ENCODE results near the gene APOD.
"Not testable (repeated sequence)": the region's sequence is repeated elsewhere in the genome, so short reads cannot be mapped to it uniquely, and the experiment has no call there.

Gene APOD

GRCh38 chr3:195583831-195584542 lies at the start of gene APOD:
Gene APOD, minus strand, starts transcription at chr3:195583940. Its CDS starts 4,479 bp downstream, at chr3:195579461.
- Mint-ChIP-seq H3K4me1 (peaks cover 37% of the 10 kb centered on the region), H3K27ac (peak within 1 kb of the TSS in 1 of 2 donors; percentile 36), H3K4me3 (no peak within 1 kb of the TSS), H3K9me3 (no peaks in the 10 kb centered on the region), H3K27me3 (no peaks in the 10 kb centered on the region)
- no peak for ATAC-seq
- no peak for DNase-seq

- not testable (repeated sequence) for H3K27me3 Mint-ChIP-seq, H3K9me3 Mint-ChIP-seq, ATAC-seq, DNase-seq
- H3K4me3 Mint-ChIP-seq = peak overlapping the region; percentile 58 to 84
- peaks cover 45% of the 10 kb centered on the region for H3K4me1 Mint-ChIP-seq
- peak overlapping the region; percentile 95 to 97 for H3K27ac Mint-ChIP-seq
Observed at GRCh38 chr3:195633351-195633750, 49.6 kb upstream of the APOD start.

DNA sequence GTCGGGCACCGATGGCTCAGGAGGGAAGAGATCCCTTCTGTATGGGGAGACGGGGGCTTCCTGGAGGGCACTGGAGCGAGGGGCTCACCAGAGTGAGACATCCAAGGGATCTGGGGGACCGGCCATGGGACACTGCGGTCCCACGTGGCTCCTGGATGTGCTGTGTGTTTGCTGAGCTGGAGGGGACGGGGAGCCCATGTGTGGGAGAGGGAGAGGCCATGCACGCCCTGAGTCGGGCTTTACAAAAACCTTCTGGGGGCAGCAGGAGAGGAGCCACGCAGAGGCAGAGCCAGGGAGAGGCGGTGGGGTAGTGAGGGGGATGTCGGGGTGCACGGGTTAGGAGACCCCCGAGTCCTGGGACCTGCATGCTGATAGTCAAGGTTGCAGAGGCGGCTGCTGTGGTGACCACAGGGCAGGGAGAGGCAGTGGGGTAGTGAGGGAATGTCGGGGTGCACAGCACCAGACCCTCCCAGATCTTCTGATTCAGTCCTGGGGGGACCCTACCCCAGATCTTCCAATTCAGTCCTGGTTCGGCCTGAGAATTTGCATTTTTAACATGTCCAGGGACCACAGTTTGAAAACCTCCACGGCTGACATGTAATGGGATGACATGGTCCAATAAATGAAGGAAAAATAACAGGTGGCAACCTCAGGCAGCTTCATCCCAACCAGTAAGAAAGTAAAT lies 48.9 kb upstream of the APOD start:
- peaks cover 47% of the 10 kb centered on the region for H3K4me1 Mint-ChIP-seq
- H3K27me3 Mint-ChIP-seq, H3K9me3 Mint-ChIP-seq: not testable (repeated sequence)
- peak overlapping the region; percentile 49 to 50 for H3K4me3 Mint-ChIP-seq
- peak overlapping the region; percentile 88 to 95 for H3K27ac Mint-ChIP-seq
- peak in 1 of 2 donors; percentile 34 for DNase-seq
- ATAC-seq = peak; percentile 0

DNA sequence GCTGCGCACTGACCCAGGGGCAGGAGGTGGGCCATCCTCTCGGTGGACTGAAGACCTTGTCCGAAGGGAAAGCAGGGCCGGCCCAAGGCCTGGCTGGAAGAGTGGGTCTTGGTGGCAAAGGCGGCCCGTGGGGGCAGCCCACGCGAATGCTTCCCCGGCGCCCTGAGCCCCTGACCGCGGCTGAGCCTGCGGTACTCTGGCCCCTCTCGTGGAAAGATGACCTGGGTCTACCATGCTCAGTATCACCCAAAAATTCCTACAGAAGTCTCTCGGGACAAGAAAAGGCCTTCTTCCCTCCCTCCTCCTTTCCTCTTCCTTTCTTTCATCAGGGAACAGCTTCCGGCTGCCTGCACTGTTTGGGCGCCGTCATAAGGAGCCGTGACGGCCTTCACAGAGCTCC lies 48.3 kb upstream of the APOD start:
- DNase-seq, H3K9me3 Mint-ChIP-seq, H3K27me3 Mint-ChIP-seq, ATAC-seq: not testable (repeated sequence)
- Mint-ChIP-seq H3K4me1 (peaks cover 47% of the 10 kb centered on the region), H3K4me3 (peak overlapping the region in 1 of 2 donors; percentile 50), H3K27ac (peak overlapping the region; percentile 88 to 95)

GRCh38 chr3:195630938-195631495 lies 47.3 kb upstream of the APOD start:
- DNase-seq, H3K27ac Mint-ChIP-seq, ATAC-seq, H3K27me3 Mint-ChIP-seq, H3K9me3 Mint-ChIP-seq, H3K4me3 Mint-ChIP-seq: not testable (repeated sequence)
- H3K4me1 Mint-ChIP-seq = peaks cover 47% of the 10 kb centered on the region

GRCh38 chr3:195630086-195630917 lies 46.6 kb upstream of the APOD start:
- not testable (repeated sequence) for H3K9me3 Mint-ChIP-seq, DNase-seq, ATAC-seq, H3K4me3 Mint-ChIP-seq, H3K27me3 Mint-ChIP-seq
- peaks cover 48% of the 10 kb centered on the region for H3K4me1 Mint-ChIP-seq
- peak overlapping the region in 1 of 2 donors; percentile 45 for H3K27ac Mint-ChIP-seq

DNA sequence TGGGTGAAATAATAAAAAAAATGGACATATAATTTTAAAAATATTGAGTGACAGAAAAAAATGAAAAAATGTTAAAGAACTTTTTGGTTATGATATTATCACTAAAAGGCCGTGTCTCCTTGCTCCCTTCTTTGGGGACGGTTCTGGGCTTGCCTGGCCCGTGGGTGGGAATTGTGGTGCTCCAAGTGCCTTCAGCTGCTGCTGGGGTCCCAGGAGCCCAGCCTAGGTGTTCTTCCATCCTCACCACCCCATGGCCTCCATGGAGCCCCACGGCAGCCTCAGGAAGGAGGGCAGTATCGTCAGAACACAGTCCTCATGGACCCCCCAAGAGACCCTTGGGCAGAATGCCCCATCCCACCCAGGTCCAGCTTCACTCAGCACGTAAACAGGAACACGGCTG lies 45.9 kb upstream of the APOD start:
- ATAC-seq, H3K9me3 Mint-ChIP-seq, H3K27me3 Mint-ChIP-seq, DNase-seq, H3K4me3 Mint-ChIP-seq, H3K27ac Mint-ChIP-seq: not testable (repeated sequence)
- H3K4me1 Mint-ChIP-seq = peaks cover 52% of the 10 kb centered on the region

DNA sequence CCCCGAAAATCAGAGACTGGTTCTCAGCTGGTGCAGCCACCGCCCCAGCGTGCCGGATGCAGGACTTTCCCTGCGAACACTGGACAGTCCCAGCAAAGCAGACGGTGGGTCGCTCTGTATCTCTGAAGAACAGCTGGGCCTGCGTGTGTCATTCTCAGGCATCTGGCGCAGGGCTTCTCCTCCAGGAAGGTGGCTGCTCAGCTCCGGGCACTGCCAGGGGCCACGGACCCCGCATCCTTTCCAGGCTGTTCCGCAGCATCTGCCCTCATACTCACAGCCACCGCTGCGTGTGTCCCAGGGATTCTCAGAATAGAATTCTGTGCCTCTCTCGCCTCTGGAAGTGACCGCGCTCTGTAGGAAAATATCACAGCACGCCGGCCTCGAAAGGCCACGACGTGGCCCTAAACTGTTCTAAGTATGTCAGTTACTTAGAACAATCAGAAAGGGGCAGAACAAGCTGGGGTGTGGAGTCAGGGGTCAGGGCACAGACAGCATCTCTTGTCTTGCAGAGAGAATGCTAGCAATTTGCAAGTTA lies 44.7 kb upstream of the APOD start:
- not testable (repeated sequence) for ATAC-seq, DNase-seq, H3K9me3 Mint-ChIP-seq, H3K27me3 Mint-ChIP-seq, H3K4me3 Mint-ChIP-seq
- Mint-ChIP-seq H3K4me1 (peaks cover 50% of the 10 kb centered on the region), H3K27ac (peak overlapping the region in 1 of 2 donors; percentile 55)

DNA sequence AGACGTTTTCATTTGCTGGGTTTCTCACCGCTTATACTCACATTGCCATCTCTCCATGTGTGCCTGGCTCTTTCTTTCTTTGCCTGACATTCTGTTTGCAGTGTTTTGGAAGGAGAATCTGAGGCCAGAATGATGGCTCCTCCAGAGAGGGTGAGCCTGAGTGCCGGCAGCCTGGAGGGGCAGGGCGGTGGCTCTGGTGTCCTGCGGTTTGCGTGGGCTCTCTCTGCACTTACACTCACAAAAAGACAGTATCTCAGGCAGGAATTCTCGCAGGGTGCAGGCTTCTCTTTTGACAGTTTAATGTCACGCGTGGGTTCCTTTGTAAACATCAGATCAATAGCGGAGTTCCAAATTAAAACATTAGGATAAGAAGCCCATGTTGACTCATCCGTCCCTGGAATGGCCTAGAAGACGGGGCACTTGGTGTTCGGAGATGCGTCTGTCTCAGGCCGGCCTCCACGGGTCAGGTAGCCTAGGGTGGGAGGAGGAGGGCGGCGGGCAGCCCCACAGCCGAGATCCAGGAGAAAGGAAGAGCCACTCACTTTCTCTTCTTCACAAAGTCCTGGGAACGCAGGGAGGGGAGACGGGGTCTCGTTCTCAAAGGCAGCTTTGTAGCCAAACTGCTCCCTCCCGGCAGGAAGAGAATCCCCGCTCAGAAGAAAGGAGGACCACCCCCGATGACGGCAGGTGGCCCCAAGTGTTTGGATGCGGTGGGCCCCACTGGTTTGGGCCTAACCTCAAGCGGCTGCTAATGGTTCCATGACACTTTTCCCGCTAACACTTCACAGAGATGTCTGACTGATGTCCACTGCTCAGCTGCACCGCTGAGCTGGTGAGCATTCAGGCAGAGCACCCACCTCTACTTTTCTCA lies 44.0 kb upstream of the APOD start:
- not testable (repeated sequence) for H3K4me3 Mint-ChIP-seq, ATAC-seq, H3K27me3 Mint-ChIP-seq, H3K9me3 Mint-ChIP-seq, DNase-seq
- Mint-ChIP-seq H3K27ac (peak overlapping the region in 1 of 2 donors; percentile 65), H3K4me1 (peaks cover 43% of the 10 kb centered on the region)

- H3K27me3 Mint-ChIP-seq, H3K9me3 Mint-ChIP-seq: not testable (repeated sequence)
- ATAC-seq (peak; percentile 88), DNase-seq (peak; percentile 66)
- peaks cover 58% of the 10 kb centered on the region for H3K4me1 Mint-ChIP-seq
- H3K27ac Mint-ChIP-seq = peak overlapping the region in 1 of 2 donors; percentile 98
- peak overlapping the region; percentile 71 to 88 for H3K4me3 Mint-ChIP-seq
Observed at GRCh38 chr3:195624603-195625560, 41.1 kb upstream of the APOD start.

- peak; percentile 5 for ATAC-seq
- H3K4me3 Mint-ChIP-seq, H3K9me3 Mint-ChIP-seq, DNase-seq, H3K27ac Mint-ChIP-seq, H3K27me3 Mint-ChIP-seq: not testable (repeated sequence)
- H3K4me1 Mint-ChIP-seq = peaks cover 64% of the 10 kb centered on the region
Observed at GRCh38 chr3:195624171-195624570, 40.4 kb upstream of the APOD start.

DNA sequence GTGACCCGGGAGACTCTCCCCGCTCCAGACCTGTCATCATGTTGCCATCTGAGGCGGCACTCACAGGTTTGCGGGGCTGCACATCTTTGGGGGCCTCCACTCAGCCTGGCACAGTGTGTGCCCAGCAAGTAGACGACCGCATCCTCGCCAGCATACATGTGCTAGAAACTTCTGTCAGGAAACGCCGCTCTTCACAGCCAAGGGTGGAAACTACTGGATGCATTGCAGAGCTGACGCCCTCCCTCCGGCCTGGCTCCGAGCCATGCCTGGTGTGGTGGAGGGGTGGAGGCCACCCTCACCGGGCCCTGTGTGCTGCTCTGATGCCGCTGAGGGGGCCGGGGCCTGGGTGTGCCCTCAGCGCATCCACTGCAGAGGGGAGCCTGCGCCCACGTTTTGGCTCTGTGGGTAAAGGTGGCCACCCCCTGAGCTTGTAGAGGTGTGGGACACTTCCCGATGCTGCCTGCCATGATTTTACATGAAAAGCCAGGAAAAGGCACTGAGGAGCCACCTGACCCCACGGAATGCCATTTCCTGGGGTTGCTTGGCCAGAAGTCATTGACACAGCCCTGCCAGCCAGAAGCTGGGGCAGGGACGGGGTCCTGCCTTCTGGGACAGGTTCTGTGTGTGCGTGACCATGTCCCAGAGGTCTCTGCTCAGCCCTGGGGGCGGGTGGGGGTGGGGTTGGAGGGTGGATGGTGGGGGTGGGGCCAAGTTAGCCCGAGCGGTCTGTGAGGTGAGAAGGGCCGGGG lies 39.7 kb upstream of the APOD start:
- not testable (repeated sequence) for H3K4me3 Mint-ChIP-seq, H3K27me3 Mint-ChIP-seq, ATAC-seq, DNase-seq, H3K9me3 Mint-ChIP-seq, H3K27ac Mint-ChIP-seq
- peaks cover 61% of the 10 kb centered on the region for H3K4me1 Mint-ChIP-seq

All from stimulated activated naive CD8-positive, alpha-beta T cell treated with anti-CD3 and anti-CD28 coated beads, Interleukin-15, amount 100 ng/mL, for 72 hours (primary cell).